ENCODE measurements around the gene DNAH17. TPM values are rescaled to one million over a fixed set of nuclear protein-coding genes. Genes with fewer than 3 reads are reported as not detected.

Gene DNAH17
- total and polyA plus RNA-seq, 2 of the 13 experiments (the other 11 are each of a cell fraction or from before 2014, with no cell fraction given), result 0.86 to 1.6 TPM

DNA sequence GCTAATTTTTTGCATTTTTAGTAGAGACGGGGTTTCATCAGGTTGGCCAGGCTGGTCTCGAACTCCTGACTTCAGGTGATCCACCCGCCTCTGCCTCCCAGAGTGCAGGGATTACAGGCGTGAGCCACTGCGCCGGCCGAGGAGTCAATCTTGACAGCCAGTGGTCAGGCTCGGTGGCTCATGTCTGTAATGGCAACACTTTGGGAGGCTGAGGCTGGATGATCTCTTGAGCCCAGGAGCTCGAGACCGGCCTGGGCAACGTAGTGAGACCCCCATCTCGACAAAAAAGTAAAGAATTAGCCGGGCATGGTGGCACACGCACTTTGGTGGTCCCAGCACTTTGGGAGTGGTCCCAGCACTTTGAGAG, 199.4 kb downstream of the DNAH17 start (continued):
- TF ChIP-seq, protein P1, sequence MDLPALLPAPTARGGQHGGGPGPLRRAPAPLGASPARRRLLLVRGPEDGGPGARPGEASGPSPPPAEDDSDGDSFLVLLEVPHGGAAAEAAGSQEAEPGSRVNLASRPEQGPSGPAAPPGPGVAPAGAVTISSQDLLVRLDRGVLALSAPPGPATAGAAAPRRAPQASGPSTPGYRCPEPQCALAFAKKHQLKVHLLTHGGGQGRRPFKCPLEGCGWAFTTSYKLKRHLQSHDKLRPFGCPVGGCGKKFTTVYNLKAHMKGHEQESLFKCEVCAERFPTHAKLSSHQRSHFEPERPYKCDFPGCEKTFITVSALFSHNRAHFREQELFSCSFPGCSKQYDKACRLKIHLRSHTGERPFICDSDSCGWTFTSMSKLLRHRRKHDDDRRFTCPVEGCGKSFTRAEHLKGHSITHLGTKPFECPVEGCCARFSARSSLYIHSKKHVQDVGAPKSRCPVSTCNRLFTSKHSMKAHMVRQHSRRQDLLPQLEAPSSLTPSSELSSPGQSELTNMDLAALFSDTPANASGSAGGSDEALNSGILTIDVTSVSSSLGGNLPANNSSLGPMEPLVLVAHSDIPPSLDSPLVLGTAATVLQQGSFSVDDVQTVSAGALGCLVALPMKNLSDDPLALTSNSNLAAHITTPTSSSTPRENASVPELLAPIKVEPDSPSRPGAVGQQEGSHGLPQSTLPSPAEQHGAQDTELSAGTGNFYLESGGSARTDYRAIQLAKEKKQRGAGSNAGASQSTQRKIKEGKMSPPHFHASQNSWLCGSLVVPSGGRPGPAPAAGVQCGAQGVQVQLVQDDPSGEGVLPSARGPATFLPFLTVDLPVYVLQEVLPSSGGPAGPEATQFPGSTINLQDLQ (CRISPR knock-in tag; IDR thresholded peaks at IDR 0.05), result no peak
- TF ChIP-seq ZNF510 (CRISPR knock-in tag; IDR thresholded peaks at IDR 0.05; ENCODE audit: low read depth), result no peak
- TF ChIP-seq ATF7 (IDR thresholded peaks at IDR 0.05), result no peak
- no peak for TF ChIP-seq ATF7 (CRISPR knock-in tag; IDR thresholded peaks at IDR 0.05)
- TF ChIP-seq ZMYM3 (CRISPR knock-in tag; IDR thresholded peaks at IDR 0.05), result peak; percentile 75; the same call in 1 of the 2 replicates
- peak; percentile 38; the same call in 1 of the 2 replicates for TF ChIP-seq ZFYVE20 (CRISPR knock-in tag; IDR thresholded peaks at IDR 0.05; ENCODE audit: borderline replicate concordance, low read depth)
- no peak for TF ChIP-seq ZNF564 (CRISPR knock-in tag; IDR thresholded peaks at IDR 0.05)
- TF ChIP-seq, protein P2, sequence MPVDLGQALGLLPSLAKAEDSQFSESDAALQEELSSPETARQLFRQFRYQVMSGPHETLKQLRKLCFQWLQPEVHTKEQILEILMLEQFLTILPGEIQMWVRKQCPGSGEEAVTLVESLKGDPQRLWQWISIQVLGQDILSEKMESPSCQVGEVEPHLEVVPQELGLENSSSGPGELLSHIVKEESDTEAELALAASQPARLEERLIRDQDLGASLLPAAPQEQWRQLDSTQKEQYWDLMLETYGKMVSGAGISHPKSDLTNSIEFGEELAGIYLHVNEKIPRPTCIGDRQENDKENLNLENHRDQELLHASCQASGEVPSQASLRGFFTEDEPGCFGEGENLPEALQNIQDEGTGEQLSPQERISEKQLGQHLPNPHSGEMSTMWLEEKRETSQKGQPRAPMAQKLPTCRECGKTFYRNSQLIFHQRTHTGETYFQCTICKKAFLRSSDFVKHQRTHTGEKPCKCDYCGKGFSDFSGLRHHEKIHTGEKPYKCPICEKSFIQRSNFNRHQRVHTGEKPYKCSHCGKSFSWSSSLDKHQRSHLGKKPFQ (CRISPR knock-in tag; IDR thresholded peaks at IDR 0.05; ENCODE audit: insufficient replicate concordance), result no peak
- TF ChIP-seq, protein P3, sequence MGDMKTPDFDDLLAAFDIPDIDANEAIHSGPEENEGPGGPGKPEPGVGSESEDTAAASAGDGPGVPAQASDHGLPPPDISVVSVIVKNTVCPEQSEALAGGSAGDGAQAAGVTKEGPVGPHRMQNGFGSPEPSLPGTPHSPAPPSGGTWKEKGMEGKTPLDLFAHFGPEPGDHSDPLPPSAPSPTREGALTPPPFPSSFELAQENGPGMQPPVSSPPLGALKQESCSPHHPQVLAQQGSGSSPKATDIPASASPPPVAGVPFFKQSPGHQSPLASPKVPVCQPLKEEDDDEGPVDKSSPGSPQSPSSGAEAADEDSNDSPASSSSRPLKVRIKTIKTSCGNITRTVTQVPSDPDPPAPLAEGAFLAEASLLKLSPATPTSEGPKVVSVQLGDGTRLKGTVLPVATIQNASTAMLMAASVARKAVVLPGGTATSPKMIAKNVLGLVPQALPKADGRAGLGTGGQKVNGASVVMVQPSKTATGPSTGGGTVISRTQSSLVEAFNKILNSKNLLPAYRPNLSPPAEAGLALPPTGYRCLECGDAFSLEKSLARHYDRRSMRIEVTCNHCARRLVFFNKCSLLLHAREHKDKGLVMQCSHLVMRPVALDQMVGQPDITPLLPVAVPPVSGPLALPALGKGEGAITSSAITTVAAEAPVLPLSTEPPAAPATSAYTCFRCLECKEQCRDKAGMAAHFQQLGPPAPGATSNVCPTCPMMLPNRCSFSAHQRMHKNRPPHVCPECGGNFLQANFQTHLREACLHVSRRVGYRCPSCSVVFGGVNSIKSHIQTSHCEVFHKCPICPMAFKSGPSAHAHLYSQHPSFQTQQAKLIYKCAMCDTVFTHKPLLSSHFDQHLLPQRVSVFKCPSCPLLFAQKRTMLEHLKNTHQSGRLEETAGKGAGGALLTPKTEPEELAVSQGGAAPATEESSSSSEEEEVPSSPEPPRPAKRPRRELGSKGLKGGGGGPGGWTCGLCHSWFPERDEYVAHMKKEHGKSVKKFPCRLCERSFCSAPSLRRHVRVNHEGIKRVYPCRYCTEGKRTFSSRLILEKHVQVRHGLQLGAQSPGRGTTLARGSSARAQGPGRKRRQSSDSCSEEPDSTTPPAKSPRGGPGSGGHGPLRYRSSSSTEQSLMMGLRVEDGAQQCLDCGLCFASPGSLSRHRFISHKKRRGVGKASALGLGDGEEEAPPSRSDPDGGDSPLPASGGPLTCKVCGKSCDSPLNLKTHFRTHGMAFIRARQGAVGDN (CRISPR knock-in tag; IDR thresholded peaks at IDR 0.05), result no peak
- TF ChIP-seq ZNF563 (CRISPR knock-in tag; IDR thresholded peaks at IDR 0.05), result no peak
- TF ChIP-seq ZNF24 (IDR thresholded peaks at IDR 0.05), result no peak
- TF ChIP-seq, protein P4, sequence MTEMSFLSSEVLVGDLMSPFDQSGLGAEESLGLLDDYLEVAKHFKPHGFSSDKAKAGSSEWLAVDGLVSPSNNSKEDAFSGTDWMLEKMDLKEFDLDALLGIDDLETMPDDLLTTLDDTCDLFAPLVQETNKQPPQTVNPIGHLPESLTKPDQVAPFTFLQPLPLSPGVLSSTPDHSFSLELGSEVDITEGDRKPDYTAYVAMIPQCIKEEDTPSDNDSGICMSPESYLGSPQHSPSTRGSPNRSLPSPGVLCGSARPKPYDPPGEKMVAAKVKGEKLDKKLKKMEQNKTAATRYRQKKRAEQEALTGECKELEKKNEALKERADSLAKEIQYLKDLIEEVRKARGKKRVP (CRISPR knock-in tag; IDR thresholded peaks at IDR 0.05), result no peak
- TF ChIP-seq, protein P5, sequence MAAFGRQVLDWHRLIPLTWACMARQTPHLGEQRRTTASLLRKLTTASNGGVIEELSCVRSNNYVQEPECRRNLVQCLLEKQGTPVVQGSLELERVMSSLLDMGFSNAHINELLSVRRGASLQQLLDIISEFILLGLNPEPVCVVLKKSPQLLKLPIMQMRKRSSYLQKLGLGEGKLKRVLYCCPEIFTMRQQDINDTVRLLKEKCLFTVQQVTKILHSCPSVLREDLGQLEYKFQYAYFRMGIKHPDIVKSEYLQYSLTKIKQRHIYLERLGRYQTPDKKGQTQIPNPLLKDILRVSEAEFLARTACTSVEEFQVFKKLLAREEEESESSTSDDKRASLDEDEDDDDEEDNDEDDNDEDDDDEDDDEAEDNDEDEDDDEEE (CRISPR knock-in tag; IDR thresholded peaks at IDR 0.05), result no peak
- no peak for TF ChIP-seq TCF12 (IDR thresholded peaks at IDR 0.05)
- TF ChIP-seq TCF12 (CRISPR knock-in tag; IDR thresholded peaks at IDR 0.05), result no peak
- TF ChIP-seq ZBTB20 (CRISPR knock-in tag; IDR thresholded peaks at IDR 0.05; ENCODE audit: borderline replicate concordance, low read depth), result 0 out of 2 replicates have a peak, but pooled peaks have one; percentile 14
- TF ChIP-seq, protein P6, sequence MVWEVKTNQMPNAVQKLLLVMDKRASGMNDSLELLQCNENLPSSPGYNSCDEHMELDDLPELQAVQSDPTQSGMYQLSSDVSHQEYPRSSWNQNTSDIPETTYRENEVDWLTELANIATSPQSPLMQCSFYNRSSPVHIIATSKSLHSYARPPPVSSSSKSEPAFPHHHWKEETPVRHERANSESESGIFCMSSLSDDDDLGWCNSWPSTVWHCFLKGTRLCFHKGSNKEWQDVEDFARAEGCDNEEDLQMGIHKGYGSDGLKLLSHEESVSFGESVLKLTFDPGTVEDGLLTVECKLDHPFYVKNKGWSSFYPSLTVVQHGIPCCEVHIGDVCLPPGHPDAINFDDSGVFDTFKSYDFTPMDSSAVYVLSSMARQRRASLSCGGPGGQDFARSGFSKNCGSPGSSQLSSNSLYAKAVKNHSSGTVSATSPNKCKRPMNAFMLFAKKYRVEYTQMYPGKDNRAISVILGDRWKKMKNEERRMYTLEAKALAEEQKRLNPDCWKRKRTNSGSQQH (CRISPR knock-in tag; IDR thresholded peaks at IDR 0.05; ENCODE audit: low read depth), result 0 out of 2 replicates have a peak, but pooled peaks have one; percentile 1
- no peak for TF ChIP-seq RNF2 (conservative IDR thresholded peaks at IDR 0.05; ENCODE audit: low read depth)

Measured in HepG2 (cell line).